ENCODE results near the gene PDIA5. TPM values are rescaled to one million over a fixed set of nuclear protein-coding genes. Genes with fewer than 3 reads are reported as not detected.

Gene PDIA5
- total RNA-seq, 2 donors from 2014 or later: 36.5 to 40.1 TPM

DNA sequence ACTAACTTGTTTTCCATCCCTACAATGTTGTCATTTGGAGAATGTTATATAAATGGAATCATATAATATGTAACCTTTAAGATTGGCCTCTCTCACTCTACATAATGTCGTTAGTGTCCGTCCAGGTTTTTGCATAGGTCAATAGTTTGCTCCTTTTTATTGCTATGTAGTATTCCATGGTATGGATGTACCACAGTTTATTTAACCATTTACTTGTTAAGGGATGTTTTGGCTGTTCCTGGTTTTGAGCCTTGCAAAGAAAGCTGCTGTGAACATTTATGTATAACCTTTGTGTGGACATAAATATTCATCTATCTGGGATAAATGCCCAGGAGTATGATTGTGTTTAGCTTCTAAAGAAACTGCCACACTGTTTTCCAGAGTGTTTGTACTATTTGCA, 100.9 kb downstream of the PDIA5 start:
- Histone ChIP-seq H3K9me3 (no peaks in the 10 kb centered on the region), H3K27ac (no peak overlapping the region), H3K4me1 (no peaks in the 10 kb centered on the region), H3K9ac (ENCODE audit: low read depth in 2 of 2, low read length in 2 of 2) (no peak overlapping the region), H3K27me3 (no peaks in the 10 kb centered on the region), H3K36me3 (no peaks in the 10 kb centered on the region), H3K4me3 (no peak overlapping the region)
- DNase-seq: no peak
- TF ChIP-seq, protein P1, sequence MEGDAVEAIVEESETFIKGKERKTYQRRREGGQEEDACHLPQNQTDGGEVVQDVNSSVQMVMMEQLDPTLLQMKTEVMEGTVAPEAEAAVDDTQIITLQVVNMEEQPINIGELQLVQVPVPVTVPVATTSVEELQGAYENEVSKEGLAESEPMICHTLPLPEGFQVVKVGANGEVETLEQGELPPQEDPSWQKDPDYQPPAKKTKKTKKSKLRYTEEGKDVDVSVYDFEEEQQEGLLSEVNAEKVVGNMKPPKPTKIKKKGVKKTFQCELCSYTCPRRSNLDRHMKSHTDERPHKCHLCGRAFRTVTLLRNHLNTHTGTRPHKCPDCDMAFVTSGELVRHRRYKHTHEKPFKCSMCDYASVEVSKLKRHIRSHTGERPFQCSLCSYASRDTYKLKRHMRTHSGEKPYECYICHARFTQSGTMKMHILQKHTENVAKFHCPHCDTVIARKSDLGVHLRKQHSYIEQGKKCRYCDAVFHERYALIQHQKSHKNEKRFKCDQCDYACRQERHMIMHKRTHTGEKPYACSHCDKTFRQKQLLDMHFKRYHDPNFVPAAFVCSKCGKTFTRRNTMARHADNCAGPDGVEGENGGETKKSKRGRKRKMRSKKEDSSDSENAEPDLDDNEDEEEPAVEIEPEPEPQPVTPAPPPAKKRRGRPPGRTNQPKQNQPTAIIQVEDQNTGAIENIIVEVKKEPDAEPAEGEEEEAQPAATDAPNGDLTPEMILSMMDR (IDR thresholded peaks at IDR 0.05): no peak
- intact Hi-C loops (cut with DNase I): no loop called here

DNA sequence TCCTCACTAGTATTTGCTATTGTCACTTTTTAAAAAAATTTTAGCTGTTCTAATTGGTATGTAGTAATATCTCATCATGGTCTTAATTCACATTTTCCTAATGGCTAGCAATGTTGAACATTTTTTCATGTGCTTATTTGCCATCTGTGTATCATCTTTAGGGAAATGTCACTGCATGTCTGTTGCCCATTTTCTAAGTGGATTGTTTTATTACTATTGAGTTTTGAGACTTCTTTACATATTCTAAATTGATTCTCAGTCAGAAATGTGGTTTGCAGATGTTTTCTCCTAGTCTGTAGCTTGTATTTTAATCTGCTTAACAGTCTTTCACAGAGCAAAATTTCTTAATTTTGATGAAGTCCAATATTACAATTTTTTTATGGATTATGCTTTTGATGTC, 101.3 kb downstream of the PDIA5 start:
- intact Hi-C loops (cut with DNase I): no loop called here
- H3K36me3 ChIP-seq: no peaks in the 10 kb centered on the region
- no peak overlapping the region for H3K9ac ChIP-seq (ENCODE audit: low read depth in 2 of 2, low read length in 2 of 2)
- TF ChIP-seq, protein P1 (IDR thresholded peaks at IDR 0.05): no peak
- no peaks in the 10 kb centered on the region for H3K9me3 ChIP-seq
- H3K27me3 ChIP-seq: no peaks in the 10 kb centered on the region
- H3K4me3 ChIP-seq: no peak overlapping the region
- H3K4me1 ChIP-seq: no peaks in the 10 kb centered on the region
- H3K27ac ChIP-seq: no peak overlapping the region
- no peak for DNase-seq

DNA sequence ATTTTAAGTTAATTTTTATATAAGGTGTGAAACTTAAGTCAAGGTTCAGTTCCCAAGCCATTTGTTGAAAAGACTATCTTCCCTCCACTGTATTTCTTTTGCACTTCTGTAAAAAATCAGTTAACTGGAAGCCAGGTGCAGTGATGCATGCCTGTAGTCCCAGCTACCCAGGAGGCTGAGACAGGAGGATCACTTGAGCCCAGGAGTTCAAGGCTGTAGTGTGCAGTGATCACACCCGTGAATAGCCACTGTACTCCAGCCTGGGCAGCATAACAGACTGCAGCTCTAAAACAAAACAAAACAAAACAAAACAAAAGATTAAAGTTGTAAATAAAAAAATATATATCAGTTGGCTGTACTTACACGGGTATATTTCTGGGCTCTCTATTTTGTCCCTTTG, 101.8 kb downstream of the PDIA5 start:
- Histone ChIP-seq H3K9me3 (no peaks in the 10 kb centered on the region), H3K27me3 (no peaks in the 10 kb centered on the region), H3K4me1 (no peaks in the 10 kb centered on the region), H3K36me3 (no peaks in the 10 kb centered on the region), H3K9ac (ENCODE audit: low read depth in 2 of 2, low read length in 2 of 2) (no peak overlapping the region), H3K4me3 (no peak overlapping the region), H3K27ac (no peak overlapping the region)
- no peak for DNase-seq
- intact Hi-C loops (cut with DNase I): no loop called here
- TF ChIP-seq, protein P1 (IDR thresholded peaks at IDR 0.05): no peak

DNA sequence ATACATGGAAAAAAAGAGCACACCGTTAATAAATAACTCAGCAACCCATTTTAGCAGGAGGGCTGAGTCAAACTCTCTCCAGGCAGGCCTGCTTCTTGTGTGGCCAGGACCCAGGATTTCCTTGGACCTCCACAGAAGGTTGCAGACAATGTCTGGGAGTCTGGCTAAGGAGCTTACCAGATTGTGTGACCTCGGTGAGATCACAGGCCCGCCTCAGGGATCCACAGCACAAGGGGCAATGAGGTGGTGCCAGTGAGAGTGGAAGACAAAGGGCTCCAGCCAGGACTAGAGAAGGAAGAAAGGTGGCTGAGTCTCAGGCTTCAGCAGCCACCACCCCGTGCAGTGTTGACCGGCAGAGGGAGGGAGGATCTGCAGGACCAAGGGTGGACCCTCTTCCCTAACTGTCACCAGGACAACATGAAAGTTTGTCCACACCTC, 102.7 kb downstream of the PDIA5 start:
- Histone ChIP-seq H3K4me3 (no peak overlapping the region), H3K9me3 (no peaks in the 10 kb centered on the region), H3K36me3 (no peaks in the 10 kb centered on the region), H3K4me1 (no peaks in the 10 kb centered on the region), H3K9ac (ENCODE audit: low read depth in 2 of 2, low read length in 2 of 2) (no peak overlapping the region), H3K27me3 (no peaks in the 10 kb centered on the region), H3K27ac (no peak overlapping the region)
- TF ChIP-seq, protein P1 (IDR thresholded peaks at IDR 0.05): no peak
- DNase-seq: no peak
- intact Hi-C loops (cut with DNase I): no loop called here

DNA sequence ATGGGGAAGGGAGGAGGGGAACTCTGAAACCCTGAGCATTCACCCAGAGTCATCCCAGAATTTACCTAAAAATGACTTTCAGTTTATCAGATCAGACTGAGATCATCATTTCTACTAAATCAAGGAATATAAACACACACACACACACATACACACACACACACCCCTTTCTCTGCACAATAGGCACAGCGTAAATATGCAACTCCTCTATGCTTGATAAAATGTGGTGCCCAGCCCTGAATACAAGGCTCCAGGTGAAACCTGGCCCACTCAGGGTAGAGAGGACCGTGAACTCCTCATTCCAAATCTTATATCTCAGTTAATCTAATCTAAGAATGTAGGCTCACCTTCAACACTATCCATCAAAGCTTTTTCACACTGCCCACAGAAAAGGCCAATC, 103.1 kb downstream of the PDIA5 start:
- H3K27ac ChIP-seq: no peak overlapping the region
- intact Hi-C loops (cut with DNase I): no loop called here
- H3K4me3 ChIP-seq: no peak overlapping the region
- no peaks in the 10 kb centered on the region for H3K9me3 ChIP-seq
- DNase-seq: no peak
- H3K27me3 ChIP-seq: no peaks in the 10 kb centered on the region
- TF ChIP-seq, protein P1 (IDR thresholded peaks at IDR 0.05): no peak
- no peaks in the 10 kb centered on the region for H3K36me3 ChIP-seq
- no peak overlapping the region for H3K9ac ChIP-seq (ENCODE audit: low read depth in 2 of 2, low read length in 2 of 2)
- H3K4me1 ChIP-seq: no peaks in the 10 kb centered on the region

DNA sequence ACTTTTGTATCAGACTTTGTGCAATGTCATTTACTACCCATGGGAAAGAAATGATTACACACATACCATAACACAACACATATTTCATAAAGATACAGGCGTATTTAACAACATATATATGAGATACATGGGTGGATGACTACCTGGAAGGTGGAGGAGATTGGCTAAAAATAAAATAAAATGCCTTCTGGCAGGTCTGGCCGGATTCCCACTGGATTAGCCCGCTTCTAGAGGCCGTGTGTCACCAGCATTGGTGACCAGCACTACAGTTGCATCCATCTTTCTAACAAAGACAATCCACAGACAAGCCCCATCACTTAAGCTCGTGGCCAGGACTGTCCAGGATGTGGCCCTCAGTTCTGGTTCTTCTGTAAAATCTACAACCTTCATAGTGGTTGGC, 114.0 kb downstream of the PDIA5 start:
- no peak for DNase-seq
- Histone ChIP-seq H3K27ac (no peak overlapping the region), H3K27me3 (no peaks in the 10 kb centered on the region), H3K4me1 (no peaks in the 10 kb centered on the region), H3K4me3 (no peak overlapping the region), H3K36me3 (no peaks in the 10 kb centered on the region), H3K9me3 (no peaks in the 10 kb centered on the region), H3K9ac (ENCODE audit: low read depth in 2 of 2, low read length in 2 of 2) (no peak overlapping the region)
- intact Hi-C loops (cut with DNase I): loop anchor here (10.0 kb wide), 1 partner anchor 156 kb away; the partner anchor contains the start of gene SEMA5B
- TF ChIP-seq, protein P1 (IDR thresholded peaks at IDR 0.05): no peak

Measured in colonic mucosa (tissue), 4 donors.